ENCODE measurements around the gene PPIG.
"Not testable (repeated sequence)": the region's sequence is repeated elsewhere in the genome, so short reads cannot be mapped to it uniquely, and the experiment has no call there.

The PPIG gene

GRCh38 chr2:169562519-169562918 is 21.6 kb upstream of the PPIG start:
- no peaks in the 10 kb centered on the region for H3K27me3 ChIP-seq (ENCODE audit: insufficient read depth, insufficient read length)
- DNase-seq (ENCODE audit: low read depth, low spot score) = no peak
- TF ChIP-seq YY1 (IDR thresholded peaks at IDR 0.05; ENCODE audit: insufficient read depth, insufficient read length) (no peak), ZNF274 (IDR thresholded peaks at IDR 0.05; ENCODE audit: low read depth, low read length) (no peak), SUZ12 (IDR thresholded peaks at IDR 0.05; ENCODE audit: extremely low read depth, insufficient read depth, insufficient read length) (no peak)
- H3K9ac ChIP-seq (ENCODE audit: insufficient read length, low read depth) = no peak overlapping the region
- no peak overlapping the region for H3K4me3 ChIP-seq (ENCODE audit: insufficient read length, low read depth)
- peaks cover 48% of the 10 kb centered on the region for H3K36me3 ChIP-seq (ENCODE audit: insufficient read depth, insufficient read length, low read length)
- no peaks in the 10 kb centered on the region; the same call in 1 of the 2 replicates for H3K9me3 ChIP-seq (ENCODE audit: insufficient read depth, low read length)
- H3K4me1 ChIP-seq (ENCODE audit: insufficient read depth, insufficient read length) = no peaks in the 10 kb centered on the region

DNA sequence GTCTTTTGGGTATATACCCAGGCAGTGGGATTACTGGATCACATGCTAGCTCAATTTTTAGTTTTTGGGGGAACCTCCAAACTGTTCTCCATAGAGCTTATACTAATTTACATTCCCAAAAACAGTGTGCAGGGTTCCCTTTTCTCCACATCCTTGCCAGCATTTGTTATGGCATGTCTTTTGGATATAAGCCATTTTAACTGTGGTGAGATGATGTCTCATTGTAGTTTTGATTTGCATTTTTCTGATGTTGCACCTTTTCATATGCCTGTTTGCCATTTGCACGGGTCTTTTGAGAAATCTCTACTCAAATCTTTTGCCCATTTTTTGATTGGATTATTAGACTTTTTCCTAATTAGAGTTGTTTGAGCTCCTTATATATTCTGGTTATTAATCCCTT is 18.5 kb upstream of the PPIG start:
- no peaks in the 10 kb centered on the region; the same call in 1 of the 2 replicates for H3K9me3 ChIP-seq (ENCODE audit: insufficient read depth, low read length)
- H3K36me3 ChIP-seq (ENCODE audit: insufficient read depth, insufficient read length, low read length) = peaks cover 45% of the 10 kb centered on the region
- no peak overlapping the region for H3K9ac ChIP-seq (ENCODE audit: insufficient read length, low read depth)
- H3K27me3 ChIP-seq (ENCODE audit: insufficient read depth, insufficient read length) = no peaks in the 10 kb centered on the region
- H3K4me3 ChIP-seq (ENCODE audit: insufficient read length, low read depth) = no peak overlapping the region
- no peak for DNase-seq (ENCODE audit: low read depth, low spot score)
- TF ChIP-seq YY1 (IDR thresholded peaks at IDR 0.05; ENCODE audit: insufficient read depth, insufficient read length) (no peak), SUZ12 (IDR thresholded peaks at IDR 0.05; ENCODE audit: extremely low read depth, insufficient read depth, insufficient read length) (no peak), ZNF274 (IDR thresholded peaks at IDR 0.05; ENCODE audit: low read depth, low read length) (no peak)
- no peaks in the 10 kb centered on the region for H3K4me1 ChIP-seq (ENCODE audit: insufficient read depth, insufficient read length)

GRCh38 chr2:169569948-169570347 is 14.2 kb upstream of the PPIG start:
- H3K9me3 ChIP-seq (ENCODE audit: insufficient read depth, low read length) = no peaks in the 10 kb centered on the region
- TF ChIP-seq SUZ12 (IDR thresholded peaks at IDR 0.05; ENCODE audit: extremely low read depth, insufficient read depth, insufficient read length) (no peak), YY1 (IDR thresholded peaks at IDR 0.05; ENCODE audit: insufficient read depth, insufficient read length) (no peak), ZNF274 (IDR thresholded peaks at IDR 0.05; ENCODE audit: low read depth, low read length) (no peak)
- H3K27me3 ChIP-seq (ENCODE audit: insufficient read depth, insufficient read length) = no peaks in the 10 kb centered on the region
- no peak overlapping the region for H3K9ac ChIP-seq (ENCODE audit: insufficient read length, low read depth)
- H3K4me1 ChIP-seq (ENCODE audit: insufficient read depth, insufficient read length) = no peaks in the 10 kb centered on the region
- no peak for DNase-seq (ENCODE audit: low read depth, low spot score)
- H3K36me3 ChIP-seq (ENCODE audit: insufficient read depth, insufficient read length, low read length) = peaks cover 40% of the 10 kb centered on the region
- no peak overlapping the region for H3K4me3 ChIP-seq (ENCODE audit: insufficient read length, low read depth)

DNA sequence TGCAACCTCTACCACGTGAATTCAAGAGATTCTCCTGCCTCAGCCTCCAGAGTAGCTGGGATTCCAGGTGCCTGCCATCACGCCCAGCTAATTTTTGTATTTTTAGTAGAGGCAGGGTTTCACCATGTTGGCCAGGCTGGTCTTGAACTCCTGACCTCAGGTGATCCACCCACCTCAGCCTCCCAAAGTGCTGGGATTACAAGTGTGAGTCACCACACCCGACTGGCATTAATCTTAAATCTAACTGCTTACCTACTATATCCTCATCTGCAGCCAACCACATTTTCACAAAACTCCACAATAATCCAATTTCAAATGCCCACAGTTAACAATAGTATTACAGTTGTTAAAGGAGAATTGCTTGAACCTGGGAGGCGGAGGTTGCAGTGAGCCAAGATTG is 13.4 kb upstream of the PPIG start:
- not testable (repeated sequence) for DNase-seq (ENCODE audit: low read depth, low spot score)

DNA sequence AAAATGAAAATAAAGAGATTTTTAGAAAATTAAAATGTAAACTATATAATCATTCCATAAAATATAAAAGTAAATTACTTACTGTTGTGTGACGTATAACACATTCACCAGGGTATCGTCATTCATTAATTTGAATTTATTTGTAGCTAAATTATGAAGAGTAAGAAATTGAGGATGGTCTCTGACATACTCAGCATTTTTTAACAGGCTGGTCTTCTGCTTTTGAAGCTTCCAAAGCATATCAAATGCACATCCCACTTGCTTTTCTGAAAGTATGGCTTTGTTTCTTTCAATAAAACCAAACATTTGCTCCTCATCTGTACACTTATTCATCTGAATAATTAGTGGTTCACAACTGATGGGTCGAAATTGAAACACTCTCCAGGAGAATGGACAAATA is 12.6 kb upstream of the PPIG start:
- H3K36me3 ChIP-seq (ENCODE audit: insufficient read depth, insufficient read length, low read length) = peaks cover 29% of the 10 kb centered on the region
- H3K4me3 ChIP-seq (ENCODE audit: insufficient read length, low read depth) = no peak overlapping the region
- no peaks in the 10 kb centered on the region for H3K27me3 ChIP-seq (ENCODE audit: insufficient read depth, insufficient read length)
- TF ChIP-seq SUZ12 (IDR thresholded peaks at IDR 0.05; ENCODE audit: extremely low read depth, insufficient read depth, insufficient read length) = no peak
- no peaks in the 10 kb centered on the region for H3K4me1 ChIP-seq (ENCODE audit: insufficient read depth, insufficient read length)
- no peak for DNase-seq (ENCODE audit: low read depth, low spot score)
- H3K9ac ChIP-seq (ENCODE audit: insufficient read length, low read depth) = no peak overlapping the region
- peaks cover 5% of the 10 kb centered on the region; the same call in 1 of the 2 replicates for H3K9me3 ChIP-seq (ENCODE audit: insufficient read depth, low read length)

More for the DNA sequence above, 13.4 kb upstream of the PPIG start:
- H3K4me3 ChIP-seq (ENCODE audit: insufficient read length, low read depth); H3K9ac ChIP-seq (ENCODE audit: insufficient read length, low read depth); H3K9me3 ChIP-seq (ENCODE audit: insufficient read depth, low read length); H3K4me1 ChIP-seq (ENCODE audit: insufficient read depth, insufficient read length); H3K27me3 ChIP-seq (ENCODE audit: insufficient read depth, insufficient read length): not testable (repeated sequence)
- peaks cover 36% of the 10 kb centered on the region for H3K36me3 ChIP-seq (ENCODE audit: insufficient read depth, insufficient read length, low read length)

DNA sequence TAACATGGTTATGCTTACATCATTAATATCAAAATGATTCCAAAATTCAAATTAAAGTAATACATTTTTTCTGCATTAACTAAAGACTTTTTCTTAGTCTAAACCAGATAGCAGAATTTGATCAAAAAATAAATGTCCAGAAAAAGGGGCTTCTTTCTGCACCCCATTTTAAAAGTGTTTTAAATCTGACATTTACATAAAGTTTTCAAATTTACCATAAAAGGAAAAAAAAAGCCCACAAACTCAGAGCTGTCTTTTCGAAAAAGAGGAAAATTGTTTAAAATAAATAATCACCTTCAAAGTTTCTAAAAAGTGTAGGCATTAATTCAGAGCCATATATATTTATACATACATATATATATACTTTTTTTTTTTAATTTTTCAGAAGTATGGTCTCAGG is 12.0 kb upstream of the PPIG start:
- Histone ChIP-seq H3K4me1 (ENCODE audit: insufficient read depth, insufficient read length) (no peaks in the 10 kb centered on the region), H3K9ac (ENCODE audit: insufficient read length, low read depth) (no peak overlapping the region), H3K27me3 (ENCODE audit: insufficient read depth, insufficient read length) (no peaks in the 10 kb centered on the region), H3K9me3 (ENCODE audit: insufficient read depth, low read length) (peaks cover 5% of the 10 kb centered on the region; the same call in 1 of the 2 replicates), H3K4me3 (ENCODE audit: insufficient read length, low read depth) (peak overlapping the region; percentile 79), H3K36me3 (ENCODE audit: insufficient read depth, insufficient read length, low read length) (peaks cover 28% of the 10 kb centered on the region)
- TF ChIP-seq YY1 (IDR thresholded peaks at IDR 0.05; ENCODE audit: insufficient read depth, insufficient read length) (no peak), ZNF274 (IDR thresholded peaks at IDR 0.05; ENCODE audit: low read depth, low read length) (no peak), SUZ12 (IDR thresholded peaks at IDR 0.05; ENCODE audit: extremely low read depth, insufficient read depth, insufficient read length) (no peak)
- DNase-seq (ENCODE audit: low read depth, low spot score) = no peak

GRCh38 chr2:169572821-169573159 is 11.4 kb upstream of the PPIG start:
- H3K4me3 ChIP-seq (ENCODE audit: insufficient read length, low read depth) = peak overlapping the region; percentile 79
- H3K27me3 ChIP-seq (ENCODE audit: insufficient read depth, insufficient read length) = no peaks in the 10 kb centered on the region
- H3K9me3 ChIP-seq (ENCODE audit: insufficient read depth, low read length) = peaks cover 5% of the 10 kb centered on the region; the same call in 1 of the 2 replicates
- no peak for DNase-seq (ENCODE audit: low read depth, low spot score)
- TF ChIP-seq SUZ12 (IDR thresholded peaks at IDR 0.05; ENCODE audit: extremely low read depth, insufficient read depth, insufficient read length) = no peak
- TF ChIP-seq ZNF274 (IDR thresholded peaks at IDR 0.05; ENCODE audit: low read depth, low read length) = no peak
- TF ChIP-seq YY1 (IDR thresholded peaks at IDR 0.05; ENCODE audit: insufficient read depth, insufficient read length) = no peak
- no peaks in the 10 kb centered on the region for H3K4me1 ChIP-seq (ENCODE audit: insufficient read depth, insufficient read length)
- peaks cover 23% of the 10 kb centered on the region for H3K36me3 ChIP-seq (ENCODE audit: insufficient read depth, insufficient read length, low read length)
- peak overlapping the region; percentile 90 for H3K9ac ChIP-seq (ENCODE audit: insufficient read length, low read depth)

All from NT2/D1 (cell line).